B cell (primary cell): ENCODE measurements around the gene HOMER2.

Source experiments
- EZH2 ChIP-seq: IDR thresholded peaks from 2 replicates; pipeline ENCODE4 v1.6.1; 2012; ENCODE audit warnings: borderline replicate concordance, low read depth, mild to moderate bottlenecking, moderate library complexity, low read length; ENCODE audit not compliant: insufficient read depth, poor library complexity, severe bottlenecking
- TF ChIP-seq, protein P1 (sequence below): fragments of 200-600 bp; IDR thresholded peaks from one replicate; pipeline ENCODE4 v1.8.0; 2022; ENCODE audit warnings: antibody characterized with exemption, mild to moderate bottlenecking

DNA sequence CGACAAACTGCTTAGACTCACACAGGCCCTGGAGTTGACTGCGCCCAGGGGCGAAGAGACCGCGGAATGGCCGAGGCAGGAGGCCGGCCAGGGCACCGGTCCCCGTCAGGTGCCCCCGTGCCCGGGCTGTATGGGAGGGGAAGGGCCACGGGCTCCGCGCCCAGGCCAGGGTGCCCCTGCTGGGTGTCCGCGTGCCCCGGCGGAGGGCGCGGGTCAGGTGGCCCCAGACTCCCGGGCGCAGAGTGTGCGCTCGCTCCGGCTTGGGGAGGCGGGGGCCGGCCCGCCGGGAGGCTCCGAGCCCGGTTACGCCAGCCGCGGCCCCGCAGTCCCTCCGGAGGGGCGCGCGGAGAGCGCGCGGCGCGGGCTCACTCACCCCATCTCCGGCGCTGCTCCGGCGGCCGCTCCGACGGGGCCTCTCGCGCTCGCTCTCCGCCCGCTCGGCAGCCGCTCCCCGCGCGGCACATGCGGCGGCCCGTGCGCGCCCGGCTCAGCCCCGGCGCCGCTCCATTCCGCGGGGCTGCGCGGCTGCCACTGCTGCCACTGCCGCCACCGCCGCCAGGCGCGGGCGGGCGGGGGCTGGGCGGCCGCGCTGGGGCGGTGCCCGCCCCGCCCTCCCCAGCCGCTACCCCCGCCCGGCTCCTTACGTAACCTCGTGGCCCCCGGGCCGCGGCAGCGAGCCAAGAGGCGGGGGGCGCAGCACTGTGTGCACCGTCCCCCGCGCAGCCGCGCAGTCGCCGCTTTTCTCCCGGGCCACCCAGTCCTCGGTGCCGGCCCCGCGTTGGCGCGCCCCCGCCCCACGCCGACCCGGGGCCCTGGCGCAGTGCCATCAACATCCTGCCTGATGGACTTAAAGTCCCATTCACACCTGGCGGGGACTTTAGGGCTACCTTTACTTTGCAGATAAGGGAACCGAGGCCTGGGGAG is at the start of gene HOMER2:
- TF ChIP-seq, protein P1, sequence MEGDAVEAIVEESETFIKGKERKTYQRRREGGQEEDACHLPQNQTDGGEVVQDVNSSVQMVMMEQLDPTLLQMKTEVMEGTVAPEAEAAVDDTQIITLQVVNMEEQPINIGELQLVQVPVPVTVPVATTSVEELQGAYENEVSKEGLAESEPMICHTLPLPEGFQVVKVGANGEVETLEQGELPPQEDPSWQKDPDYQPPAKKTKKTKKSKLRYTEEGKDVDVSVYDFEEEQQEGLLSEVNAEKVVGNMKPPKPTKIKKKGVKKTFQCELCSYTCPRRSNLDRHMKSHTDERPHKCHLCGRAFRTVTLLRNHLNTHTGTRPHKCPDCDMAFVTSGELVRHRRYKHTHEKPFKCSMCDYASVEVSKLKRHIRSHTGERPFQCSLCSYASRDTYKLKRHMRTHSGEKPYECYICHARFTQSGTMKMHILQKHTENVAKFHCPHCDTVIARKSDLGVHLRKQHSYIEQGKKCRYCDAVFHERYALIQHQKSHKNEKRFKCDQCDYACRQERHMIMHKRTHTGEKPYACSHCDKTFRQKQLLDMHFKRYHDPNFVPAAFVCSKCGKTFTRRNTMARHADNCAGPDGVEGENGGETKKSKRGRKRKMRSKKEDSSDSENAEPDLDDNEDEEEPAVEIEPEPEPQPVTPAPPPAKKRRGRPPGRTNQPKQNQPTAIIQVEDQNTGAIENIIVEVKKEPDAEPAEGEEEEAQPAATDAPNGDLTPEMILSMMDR: no peak
- TF ChIP-seq EZH2: no peak
